Ammon's horn (tissue), 1 donor: ENCODE data around the gene ST3GAL3.

ENCODE experiments used
- DNase-seq: peaks from one replicate; pipeline ENCODE4 v3.0.0-alpha.2; 2016; ENCODE audit warnings: low spot score

The ST3GAL3 gene

DNA sequence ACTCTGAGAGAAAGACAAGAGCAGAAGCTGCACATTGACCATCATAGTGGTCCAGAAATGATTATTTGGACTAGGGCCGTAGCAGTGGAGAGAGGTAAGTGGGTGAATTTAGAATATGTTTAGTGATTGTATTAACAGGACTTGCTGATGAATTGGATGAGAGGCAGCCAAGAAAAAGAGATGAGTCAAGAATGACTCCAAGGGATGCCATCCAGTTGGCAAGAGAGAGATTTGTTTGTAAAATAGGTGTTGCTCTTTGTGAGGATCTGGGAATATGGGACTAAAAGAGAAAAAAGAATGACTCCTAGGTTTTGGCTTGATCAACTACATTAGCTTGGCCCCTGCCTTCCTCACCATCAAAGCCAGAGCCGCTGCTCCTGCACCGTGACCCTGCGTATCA, 172.1 kb downstream of the ST3GAL3 start:
- no peak for DNase-seq

DNA sequence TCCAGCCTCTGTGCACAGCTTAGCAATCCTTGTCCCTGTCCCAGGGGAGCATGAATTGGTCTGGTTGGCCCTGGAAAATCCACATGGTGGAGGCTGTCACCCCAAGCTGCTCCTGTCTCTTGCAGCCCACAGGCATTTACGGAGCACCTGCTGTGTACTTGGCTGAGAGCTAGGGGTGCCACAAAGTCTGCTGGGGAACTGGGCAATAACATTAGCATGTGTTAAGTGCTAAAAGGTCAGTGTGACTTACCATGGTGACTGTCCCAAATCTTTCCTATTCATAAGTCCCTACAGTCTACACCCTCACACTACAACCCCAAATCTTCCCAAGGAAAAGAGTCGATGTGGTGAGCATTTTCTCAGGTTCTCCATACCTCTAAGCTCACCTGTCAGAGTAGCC, 172.7 kb downstream of the ST3GAL3 start:
- DNase-seq = no peak

DNA sequence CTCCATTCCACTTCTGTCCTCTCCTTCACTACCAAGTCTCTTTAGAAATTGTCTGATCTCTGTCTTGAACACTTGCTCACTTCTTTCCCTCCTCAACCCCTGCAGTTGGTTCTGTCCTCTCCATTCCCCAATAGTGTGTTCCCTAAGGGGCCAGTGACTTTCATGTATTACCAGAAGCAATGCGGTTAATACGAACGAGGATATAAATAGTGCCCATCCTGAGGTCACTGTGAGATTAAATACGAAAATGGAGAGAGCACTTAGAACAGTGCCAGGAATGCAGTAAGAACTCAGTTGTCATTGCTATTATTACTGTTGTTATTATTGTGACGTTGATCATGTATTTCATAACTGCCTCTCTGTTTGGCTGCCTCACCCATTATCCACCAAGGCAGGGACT, 173.3 kb downstream of the ST3GAL3 start:
- DNase-seq = no peak

DNA sequence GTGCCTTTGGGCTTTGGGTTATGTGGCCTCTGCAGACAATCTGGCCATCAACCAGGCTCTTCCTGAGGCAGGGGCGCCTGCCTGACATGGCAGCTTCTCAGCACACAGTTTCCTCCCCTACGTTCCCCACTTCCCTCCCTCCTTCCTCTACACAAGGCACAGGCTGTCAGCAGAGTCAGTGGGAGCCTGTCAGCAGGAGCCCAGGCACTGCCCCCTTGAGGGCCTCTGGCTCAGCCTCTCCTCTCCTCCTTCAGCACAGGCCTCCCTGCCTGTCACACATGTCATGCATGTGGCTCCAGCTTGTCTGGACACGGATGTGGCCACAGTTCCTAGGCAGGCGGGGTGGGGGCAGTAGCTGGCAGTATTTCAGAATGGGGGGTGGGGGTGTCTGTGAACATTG, 174.1 kb downstream of the ST3GAL3 start:
- DNase-seq = no peak

- no peak for DNase-seq
Measured at GRCh38 chr1:43882763-43883162, 175.4 kb downstream of the ST3GAL3 start.

GRCh38 chr1:43883321-43883720, 176.0 kb downstream of the ST3GAL3 start:
- no peak for DNase-seq

GRCh38 chr1:43885279-43885801, 178.0 kb downstream of the ST3GAL3 start:
- no peak for DNase-seq

DNA sequence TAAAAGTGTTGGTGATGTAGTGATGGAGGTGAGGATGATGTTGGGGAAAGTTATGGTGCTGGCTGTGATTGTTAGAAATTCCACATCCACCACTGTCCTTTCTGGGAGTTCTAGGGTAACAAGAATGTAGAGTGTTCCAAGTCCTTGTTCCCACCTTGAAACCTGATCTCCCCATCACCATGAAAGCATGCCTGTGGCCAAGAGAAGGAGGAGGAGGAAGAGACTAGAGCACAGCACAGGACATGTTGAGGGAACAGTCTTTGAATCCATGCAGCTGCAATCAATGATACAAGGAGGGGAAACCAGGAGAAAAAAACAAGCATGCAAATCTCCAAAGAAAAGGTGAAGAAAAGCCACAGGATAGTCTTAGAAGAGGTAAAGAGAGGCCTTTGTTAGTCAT, 180.4 kb downstream of the ST3GAL3 start:
- DNase-seq = no peak

- DNase-seq = no peak
Measured at GRCh38 chr1:43890815-43891214, 183.5 kb downstream of the ST3GAL3 start.

GRCh38 chr1:43893006-43893405, 185.7 kb downstream of the ST3GAL3 start:
- no peak for DNase-seq

DNA sequence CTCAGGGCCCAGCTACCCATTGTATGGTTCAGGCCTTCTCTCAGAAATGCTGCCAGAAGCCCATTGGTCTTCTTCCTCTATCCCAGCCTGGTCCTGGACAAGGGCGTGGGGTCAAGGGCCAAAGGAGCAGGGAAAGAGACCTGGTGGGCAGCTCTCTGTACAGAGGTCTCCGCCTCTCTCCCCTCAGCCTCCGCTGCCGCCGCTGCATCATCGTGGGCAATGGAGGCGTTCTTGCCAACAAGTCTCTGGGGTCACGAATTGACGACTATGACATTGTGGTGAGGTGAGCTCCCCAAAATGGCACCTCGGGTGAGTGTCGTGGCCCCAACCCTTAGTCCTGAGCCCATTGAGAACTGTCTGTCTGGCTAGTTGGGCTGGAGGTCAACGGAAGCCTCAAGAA, 191.6 kb downstream of the ST3GAL3 start:
- DNase-seq = no peak

DNA sequence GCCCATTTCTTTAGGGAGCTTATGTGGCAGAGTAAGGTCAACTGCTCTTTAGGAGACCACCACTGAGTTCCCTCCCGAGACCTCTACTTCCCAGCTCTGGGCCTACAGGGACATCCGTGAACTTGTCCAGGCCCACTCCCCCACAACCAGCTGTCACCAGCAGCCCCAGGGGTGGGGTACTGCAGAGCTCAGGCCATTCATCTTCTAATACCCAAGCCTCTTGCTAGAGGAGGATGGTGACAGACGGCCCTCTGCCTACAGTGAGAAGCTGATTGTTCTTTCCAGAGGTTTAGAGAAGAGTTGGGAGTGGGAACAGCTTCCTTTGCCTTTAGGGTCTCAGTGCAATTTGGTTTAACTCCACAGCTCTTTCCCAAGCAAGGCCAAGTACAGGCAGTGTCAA, 193.1 kb downstream of the ST3GAL3 start:
- DNase-seq = no peak

- DNase-seq = no peak
Measured at GRCh38 chr1:43901196-43901961, 194.0 kb downstream of the ST3GAL3 start.

- DNase-seq = no peak
Measured at GRCh38 chr1:43902058-43902831, 194.9 kb downstream of the ST3GAL3 start.

DNA sequence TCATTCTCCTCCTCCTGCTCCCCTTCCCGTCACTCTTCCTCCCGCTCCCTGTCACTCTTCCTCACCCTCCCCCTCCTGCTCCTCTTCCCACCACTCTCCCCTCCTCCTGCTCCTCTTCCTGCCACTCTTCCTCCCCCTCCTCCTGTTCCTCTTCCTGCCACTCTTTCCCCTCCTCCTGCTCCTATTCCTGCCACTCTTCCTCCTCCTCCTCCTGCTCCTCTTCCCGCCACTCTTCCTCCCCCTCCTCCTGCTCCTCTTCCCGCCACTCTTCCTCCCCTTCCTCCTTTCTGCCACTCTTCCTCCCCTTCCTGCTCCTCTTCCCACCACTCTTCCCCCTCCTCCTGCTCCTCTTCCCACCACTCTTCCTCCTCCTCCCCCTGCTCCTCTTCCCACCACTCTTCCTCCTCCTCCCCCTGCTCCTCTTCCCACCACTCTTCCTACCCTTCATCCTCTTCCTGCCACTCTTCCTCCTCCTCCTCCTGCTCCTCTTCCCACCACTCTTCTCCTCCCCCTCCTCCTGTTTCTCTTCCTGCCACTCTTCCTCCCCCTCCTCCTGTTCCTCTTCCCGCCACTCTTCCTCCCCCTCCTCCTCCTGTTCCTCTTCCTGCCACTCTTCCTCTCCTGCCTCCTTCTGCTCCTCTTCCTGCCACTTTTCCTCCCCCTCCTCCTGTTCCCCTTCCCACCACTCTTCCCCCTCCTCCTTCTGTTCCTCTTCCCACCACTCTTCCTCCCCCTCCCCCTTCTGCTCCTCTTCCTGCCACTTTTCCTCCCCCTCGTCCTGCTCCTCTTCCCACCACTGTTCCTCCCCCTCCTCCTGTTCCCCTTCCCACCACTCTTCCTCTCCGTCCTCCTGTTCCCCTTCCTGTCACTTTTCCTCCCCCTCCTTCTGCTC, 197.6 kb downstream of the ST3GAL3 start:
- DNase-seq = no peak

- DNase-seq = no peak
Measured at GRCh38 chr1:43908226-43908625, 200.9 kb downstream of the ST3GAL3 start.

- DNase-seq = no peak
Measured at GRCh38 chr1:43908858-43909257, 201.5 kb downstream of the ST3GAL3 start.

DNA sequence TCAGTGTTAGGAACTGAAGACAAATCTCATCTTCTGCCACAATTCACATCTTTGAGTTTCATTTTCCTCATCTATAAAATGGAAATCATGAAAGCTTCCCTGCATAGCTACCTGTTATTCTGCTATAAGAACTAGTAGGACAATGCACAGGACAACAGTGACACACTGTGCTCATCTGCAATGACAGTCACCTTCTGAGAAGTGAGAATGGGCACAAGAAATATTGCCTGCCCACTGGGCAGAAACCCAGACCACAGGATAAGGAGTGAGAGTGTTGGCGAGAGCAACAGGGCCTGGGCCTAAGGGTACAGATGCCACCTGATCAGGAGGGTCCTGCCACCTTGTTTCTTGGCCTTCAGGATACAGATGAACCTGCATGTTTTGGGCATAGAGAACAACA, 203.0 kb downstream of the ST3GAL3 start:
- DNase-seq = no peak

- DNase-seq = no peak
Measured at GRCh38 chr1:43912607-43913006, 205.3 kb downstream of the ST3GAL3 start.

DNA sequence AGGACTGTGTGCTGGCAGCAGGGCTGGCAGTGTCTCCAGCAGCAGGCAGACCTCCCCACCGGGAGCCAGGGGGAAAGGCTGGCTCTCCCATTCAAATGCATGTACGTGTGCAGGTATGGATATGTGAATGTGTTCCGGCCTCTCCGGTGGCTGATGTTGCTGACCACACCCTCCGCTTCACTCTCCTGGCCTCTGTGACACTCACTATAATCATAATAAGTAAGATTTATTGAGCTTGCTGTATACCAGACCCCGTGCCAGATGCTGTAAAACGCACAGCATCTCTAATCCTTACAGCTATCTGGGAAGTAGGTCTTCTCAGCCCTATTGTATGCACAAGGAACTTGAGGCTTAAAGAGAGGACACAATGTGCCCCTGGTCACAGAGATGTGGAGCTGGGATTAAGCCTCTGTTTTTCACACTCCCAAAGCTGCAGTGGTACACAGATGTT, 205.7 kb downstream of the ST3GAL3 start:
- no peak for DNase-seq

- no peak for DNase-seq
Measured at GRCh38 chr1:43913666-43914360, 206.5 kb downstream of the ST3GAL3 start.
